Hepatic stellate cell (primary cell): Measurements from ENCODE around the gene RNF126.
A peak's percentile ranks its signal among the peaks of the same experiment; 100 is the strongest.

Source experiments
- DNase-seq: peaks from one replicate; pipeline ENCODE4 v3.0.0; 2011; ENCODE audit warnings: low spot score

RNF126 gene

DNA sequence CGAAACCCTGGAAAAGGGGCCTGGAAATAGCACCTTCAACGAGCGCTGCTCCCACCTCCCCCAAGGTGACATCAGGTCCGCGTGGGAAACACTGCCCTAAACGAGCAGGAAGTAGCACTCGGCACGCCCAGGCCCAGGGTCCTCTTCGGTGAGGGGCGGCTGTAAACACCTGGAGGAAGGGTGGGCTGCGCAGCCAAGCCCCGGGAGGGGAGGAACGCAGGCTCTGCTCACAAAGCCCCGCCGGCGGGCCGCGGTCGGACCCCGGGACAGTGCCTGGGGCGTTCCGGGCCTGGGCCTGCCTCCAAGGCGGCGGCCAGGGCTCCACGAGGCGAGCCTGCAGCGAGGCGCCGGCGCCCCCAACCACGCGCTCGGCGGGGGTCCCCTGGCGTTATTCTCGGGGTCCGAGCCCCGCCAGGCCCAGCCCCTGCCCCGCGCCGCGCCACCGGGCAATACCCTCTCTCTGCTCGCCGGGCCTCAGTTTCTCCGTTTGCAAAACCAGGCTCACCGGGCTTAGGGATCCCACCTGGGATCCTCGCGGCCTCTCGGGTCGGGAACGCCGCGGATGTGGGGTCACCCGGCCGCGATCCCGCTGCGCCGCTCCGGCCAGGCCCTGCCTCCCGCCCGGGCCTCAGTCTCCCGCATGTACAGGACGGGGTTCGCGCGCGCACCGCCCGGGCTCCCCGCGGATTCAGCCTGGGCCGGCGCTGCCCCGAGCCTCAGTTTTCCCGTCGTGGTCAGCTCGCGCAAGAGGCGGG is 630 bp downstream of the RNF126 start:
- DNase-seq = peak; percentile 60

DNA sequence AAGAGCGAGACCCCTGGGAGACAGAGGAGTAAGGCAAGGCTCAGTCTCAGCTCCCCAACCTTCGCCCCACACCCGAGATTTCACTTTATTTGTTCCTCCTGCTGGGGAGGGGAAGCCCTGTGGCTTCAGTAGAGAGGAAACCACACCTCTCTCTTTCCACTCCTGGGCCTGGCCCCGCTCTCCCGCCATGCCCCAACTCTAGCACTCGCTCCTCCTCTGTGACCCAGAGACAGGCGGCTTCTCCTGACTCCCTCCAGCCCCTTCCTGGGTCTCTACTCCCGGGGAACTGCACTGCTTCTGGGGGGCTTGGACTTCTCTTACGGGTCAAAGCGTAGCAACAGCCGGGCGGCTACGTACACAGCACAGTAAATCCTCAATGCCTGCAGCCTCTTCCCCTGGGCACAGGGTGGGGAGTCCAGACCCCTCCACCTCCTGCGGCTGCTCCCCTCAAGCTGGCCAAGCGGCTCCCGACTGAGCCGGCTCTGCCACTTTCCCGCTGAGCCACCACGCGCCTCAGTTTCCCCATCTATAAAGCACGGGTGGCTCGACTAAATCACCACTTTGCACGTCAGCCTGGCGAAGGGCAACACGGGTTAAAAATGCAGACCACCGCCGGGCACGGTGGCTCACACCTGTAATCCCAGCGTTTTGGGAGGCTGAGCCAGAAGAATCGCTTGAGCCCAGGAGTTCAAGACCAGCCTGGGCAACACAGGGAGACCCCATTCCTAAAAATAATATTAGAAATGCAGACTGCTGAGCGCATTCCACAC is 1.4 kb downstream of the RNF126 start:
- peak; percentile 71 for DNase-seq

DNA sequence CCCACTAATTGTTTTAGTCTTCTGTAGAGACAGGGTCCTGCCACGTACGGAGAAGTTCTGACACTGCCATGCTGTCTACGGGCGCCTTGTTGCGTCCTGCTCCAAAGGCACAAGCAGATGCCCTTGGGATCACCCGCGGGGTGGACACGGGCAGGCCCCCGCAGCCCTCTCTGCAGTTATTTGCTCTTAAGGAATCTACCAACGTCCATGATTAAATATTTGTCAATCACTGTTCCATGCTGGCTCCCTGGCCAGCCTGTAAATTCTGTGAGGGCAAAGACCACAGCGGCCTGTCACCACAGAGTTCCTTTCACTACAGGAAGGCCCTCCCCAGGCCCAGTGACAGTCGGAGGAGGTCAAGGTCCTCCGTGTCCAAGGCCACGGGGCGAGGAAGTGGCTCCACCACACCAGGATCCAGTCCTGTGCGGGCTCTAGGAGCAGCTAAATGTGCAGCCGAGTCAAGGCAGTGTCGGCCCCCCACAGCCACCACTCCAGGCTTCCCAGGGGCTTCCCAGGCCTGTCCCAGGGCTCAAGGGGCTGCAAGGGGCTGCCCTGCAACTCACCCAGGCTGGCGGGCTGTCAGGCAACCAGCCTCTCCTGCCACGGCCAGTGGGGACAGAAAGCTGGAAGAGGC is 2.1 kb downstream of the RNF126 start:
- DNase-seq = no peak

DNA sequence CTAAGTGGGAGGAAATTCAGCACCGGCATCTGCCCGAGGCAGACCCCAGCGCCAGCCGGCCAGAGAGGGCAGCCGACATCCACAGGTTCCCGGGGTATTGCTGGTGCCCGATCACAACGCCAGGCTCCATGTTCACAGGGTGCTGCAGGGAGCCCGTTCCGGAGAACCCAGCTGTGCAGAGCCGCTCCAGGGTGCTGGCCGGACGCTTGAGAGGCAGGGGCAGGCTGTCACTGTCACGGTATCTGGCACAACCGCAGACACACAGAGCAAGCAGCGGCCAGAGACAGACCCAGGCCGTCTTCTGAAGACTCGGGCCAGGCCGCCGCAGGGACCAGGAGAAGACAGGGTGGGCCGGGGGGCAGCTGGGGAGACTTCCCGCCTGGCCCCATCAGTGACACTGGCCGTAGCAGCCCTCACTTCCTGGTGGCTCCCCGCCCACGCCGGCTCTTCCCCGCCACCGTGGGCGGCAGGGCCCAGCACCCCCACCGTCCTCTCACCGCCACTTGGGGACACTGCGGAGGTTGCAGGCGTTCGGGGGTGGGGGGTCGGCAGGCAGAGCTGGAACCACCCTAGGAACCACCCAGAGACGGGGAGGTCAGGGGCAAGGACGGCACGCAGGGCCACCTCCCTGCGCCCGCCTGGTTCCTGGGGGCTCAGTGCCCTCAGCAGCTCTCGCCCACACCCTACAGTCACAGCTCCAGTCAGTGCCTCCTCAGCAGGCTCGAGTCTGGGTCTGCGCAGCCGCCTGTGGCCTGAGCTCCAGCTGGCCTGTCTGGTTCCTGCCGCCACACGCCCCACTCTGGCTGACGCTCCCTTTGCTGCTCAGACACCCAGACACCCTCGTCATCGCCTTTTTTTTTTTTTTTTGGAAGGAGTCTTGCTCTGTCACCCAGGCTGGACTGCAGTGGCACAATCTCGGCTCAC is 3.8 kb downstream of the RNF126 start:
- DNase-seq = peak; percentile 92

DNA sequence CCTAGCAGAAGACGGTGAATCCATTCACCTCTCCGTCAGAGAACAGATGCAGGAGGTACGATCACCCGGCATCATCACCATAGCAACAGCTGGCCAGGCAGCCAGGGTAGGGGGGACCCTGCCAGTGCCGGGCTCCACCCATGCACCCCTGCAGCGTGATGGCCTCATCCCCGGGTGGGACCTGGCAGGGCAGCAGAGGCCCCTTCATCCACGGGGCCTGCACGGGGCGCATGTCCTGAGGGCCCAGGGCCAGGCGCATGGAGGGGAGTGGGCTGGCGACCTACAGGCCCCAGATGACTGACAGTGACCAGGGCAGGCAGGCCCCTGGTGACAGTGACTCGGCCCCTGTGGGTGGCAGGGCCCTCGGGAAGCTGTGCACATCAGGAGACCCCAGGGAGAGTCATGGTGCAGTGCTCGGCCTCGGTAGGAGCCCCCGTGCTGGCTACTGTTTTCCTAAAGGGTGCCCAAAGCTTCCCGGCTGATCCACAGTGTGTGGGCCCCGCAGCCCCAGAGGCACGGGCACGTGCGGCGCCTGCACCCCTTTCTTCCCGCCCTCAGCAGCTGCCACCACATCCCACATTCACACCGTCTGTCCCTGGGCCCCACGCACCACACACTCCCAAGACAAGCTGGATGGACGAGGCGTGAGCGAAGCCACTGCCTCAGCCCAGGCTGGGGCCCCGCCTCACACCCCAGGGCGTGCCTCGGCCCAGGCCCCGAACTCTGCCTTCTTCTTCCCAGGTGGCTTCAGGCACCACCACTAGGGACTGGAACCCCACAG is 4.8 kb downstream of the RNF126 start:
- no peak for DNase-seq

DNA sequence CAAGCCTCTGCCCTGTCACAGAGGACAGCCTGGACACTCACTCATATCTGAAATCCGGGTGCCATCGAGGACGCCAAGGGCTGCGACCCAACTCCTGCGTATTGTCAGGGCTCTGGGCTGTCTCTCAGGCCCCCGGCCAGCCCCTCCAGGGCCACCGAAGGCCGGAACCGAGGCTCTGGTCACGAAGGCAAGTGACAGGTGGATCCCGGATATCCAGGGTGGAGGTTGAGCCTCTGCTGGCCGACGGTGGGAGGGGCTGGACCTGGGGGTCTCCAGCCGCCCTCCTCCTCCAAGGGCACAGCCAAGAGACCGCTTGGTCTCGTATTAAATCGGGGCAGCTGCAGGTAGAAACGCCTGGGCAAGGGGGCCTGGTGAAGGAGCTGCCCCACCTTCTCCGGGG is 5.4 kb downstream of the RNF126 start:
- no peak for DNase-seq

DNA sequence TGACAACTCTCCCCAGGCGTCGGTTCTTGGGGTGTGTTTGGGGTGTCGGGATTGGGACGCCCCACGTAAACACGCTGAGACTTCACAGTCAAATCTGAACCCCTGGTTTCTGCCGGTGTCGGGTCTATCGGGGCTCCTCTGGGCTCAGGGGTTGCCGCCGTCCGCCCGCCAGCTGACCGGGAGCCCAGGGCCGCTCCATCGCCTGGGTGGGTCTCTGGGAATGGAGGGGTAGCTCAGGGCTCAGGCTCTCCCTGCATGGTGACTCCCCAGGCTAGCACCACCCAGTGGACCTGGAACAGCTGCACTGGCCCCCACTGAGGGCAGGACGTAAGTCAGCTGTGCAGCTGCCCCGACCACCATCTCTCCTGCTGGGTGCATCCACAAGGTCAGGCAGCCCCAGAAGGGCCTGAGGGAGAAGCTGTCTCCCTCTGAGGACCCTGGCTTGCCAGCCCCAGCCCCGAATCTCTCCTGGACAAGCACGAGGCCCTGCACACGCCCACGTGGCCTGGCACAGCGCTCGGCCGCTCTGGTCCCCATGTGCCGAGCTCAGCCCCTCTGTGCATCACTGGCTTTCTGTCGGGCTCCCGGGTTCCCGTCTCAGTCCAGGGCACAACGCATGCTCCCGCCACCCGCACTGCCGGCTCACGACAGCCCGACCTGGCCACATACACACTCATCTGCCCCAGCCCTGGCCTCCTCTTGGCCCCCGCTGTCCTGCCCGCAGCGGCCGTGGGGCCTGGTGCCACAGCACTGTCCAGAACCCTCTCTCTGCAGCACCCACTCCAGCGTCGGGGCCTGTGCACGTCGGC is 6.1 kb downstream of the RNF126 start:
- no peak for DNase-seq

DNA sequence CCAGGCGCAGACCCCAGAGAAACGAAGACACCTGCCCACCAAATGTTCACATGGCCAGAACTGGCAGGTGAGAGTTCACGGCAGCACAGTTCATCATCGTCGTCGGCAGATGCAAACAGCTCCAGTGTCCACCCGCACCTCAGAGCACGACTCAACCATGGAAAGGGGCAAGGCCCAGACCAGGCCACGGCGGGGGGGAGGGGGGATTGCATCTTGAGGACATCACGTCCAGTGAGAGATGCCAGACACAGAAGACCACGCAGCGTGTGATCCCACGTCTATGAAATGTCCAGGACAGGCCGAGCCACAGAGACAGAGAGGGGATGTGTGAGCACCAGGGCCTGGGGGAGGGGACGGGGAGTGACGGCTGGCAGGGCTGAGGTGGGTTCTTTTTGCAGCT is 7.3 kb downstream of the RNF126 start:
- no peak for DNase-seq

DNA sequence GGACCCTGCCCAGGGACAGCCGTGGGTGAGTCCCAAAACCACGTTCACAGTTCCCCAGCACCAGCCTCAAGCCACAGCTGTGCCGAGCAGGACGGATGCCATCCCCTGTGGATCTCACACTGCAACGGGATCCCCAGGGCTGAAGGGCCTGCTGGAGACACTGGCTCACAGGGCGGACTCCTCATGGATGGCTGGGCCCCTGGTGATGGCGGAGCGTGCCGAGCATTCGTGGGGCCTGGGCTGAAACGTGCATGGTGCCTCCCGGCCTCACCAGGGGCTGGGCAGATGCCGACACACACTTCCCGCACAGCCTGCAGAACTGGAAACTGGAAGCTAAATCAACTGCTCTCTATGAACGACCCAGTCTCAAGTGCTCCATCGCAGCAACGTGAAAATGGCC is 9.6 kb downstream of the RNF126 start:
- no peak for DNase-seq

DNA sequence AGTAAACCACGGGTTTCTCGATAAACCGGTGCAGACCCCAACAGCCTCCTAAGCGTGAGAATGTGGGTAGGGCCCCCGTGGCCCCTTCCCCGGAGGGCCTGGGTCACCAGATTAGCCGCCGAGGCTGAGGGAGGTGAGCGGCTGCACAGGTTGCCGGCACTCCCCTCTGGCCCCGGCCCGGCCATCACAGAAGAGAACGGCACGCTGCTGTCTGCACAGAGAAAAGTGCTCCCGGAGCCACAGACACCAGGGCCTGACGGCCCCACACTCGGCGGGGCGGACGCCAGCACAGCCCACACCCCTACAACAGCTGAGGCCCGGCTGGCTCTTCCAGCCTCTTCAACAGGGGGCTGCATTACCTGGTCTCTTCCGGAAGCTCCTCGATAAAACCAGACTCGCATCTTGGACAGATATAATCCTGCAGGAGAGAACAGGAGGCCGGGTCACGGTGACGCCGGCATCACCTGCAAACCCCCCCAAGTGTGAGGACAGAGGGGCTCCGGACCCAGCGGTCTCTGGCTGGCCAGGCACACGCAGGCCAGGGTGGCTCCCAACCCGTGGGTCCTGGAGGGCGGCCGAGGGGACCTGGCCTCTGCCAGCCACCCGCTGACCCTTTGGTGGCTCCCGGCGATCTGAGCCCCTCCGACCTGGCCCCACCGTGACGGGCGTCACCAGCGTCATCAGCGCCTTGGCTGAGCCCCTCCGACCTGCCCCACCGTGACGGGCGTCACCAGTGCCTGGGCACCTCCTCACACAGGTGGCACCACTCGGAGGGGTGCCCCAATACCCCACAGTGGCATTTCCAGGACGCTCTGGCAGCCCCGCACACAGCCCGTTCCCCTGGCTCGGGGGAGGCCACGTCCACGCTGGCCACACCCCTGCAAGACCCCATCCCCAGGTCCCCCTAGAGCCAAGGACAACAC is 10.3 kb downstream of the RNF126 start:
- no peak for DNase-seq

DNA sequence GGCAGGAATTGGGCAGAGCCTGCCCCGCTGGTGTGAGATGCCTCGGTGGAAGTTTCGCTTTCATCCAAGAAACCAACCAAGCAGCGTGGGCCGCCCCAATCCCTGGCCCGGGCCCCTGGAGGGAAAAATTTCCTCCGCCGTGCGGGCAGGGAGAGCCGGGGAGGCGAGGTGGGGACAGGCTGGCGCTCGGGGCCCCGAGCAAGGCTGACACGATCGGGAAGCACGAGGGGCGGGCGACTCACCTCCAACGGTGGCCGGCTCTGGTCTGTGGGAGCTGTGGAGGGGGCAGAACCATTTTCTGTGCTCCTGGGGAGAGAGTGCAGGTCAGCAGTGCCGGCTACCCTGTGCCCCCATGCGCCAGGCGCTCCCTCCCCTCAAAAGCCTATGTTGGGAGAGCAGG is 11.0 kb downstream of the RNF126 start:
- no peak for DNase-seq

DNA sequence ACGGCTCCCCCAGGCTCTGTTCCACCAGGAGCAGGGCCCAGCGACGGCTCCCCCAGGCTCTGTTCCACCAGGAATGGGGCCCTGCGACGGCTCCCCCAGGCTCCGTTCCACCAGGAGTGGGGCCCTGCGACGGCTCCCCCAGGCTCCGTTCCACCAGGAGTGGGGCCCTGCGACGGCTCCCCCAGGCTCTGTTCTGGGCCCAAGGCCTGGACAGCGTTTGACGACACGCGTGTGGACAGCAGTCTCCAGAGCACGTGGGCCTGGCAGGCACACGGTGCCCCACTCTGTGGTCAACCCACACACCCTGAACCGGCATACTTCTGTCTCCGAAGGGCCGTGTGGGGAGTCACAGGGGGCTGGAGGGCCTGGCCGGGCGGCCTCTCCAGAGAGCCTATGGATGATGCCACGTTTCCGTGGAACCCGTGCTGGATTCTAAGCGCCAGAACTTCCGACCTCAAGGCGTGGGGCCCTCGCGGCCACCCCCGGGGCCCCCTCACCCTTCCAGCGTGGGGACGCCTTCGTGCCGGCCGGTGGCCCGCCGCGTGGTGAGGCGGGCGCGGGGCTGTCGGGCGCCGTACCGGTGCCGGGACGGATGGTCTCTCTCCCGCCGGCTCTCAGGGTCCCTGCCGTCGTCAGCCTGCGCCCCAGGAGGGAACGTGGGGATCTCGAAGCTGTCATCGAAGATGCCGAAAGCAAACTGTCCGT is 11.7 kb downstream of the RNF126 start:
- DNase-seq = no peak

DNA sequence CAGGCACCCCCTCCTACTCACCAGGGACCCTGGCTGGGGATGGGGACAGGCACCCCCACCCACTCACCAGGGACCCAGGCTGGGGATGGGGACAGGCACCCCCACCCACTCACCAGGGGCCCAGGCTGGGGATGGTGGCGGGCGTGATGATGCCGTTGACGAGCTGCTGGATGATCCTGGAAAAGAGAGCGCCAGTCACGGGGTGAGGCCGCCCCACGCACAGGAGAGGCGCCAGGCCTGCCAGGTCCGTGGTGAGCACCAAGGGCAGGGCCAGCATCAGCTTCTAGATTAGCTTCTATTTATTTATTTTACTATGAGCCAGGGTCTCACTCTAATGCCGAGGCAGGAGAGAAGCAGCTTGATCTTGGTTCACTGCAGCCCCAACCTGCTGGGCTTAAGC is 12.9 kb downstream of the RNF126 start:
- DNase-seq = no peak

DNA sequence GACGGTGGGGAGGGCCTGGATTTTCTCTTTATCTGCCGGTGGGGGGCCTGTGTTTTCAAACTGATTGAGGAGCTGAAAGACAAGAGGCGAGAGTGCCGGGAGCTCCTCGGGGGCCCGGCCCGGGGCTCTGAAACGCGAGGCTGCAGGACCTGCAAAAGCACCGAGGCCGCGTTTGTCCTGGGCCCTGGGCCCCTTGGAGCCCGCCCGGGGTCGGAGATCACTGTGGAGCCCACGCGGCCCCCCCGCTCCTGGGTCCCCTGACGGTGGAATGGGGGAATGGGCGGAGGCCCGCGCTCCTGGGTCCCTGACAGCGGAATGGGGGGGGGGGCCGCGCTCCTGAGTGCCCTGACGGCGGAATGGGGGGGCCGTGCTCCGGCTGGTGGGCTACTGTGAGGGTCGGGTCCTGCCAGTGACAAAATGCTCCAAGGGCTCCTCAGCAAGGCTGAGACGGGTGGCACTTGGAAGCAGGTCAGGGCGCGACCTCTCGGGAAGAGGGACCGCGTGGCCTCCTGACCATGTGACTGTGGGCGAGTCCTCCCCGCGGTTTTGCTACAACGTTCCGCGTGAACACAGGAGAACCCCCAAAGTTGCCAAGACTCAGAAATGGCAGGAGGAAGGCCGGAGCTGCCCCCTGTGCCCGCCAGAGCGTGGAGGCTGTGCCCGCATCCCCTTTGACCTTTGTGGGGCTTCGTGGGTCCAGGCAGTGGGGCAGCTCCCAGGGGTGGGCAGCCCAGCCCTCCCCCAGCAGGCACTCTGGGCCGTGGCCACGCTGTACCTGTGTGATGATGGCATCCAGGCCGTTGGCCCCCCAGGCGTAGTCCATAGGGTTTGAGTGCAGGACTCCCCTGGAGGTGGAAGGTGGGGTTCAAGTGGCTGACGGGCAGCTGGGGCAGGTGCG is 13.9 kb downstream of the RNF126 start:
- DNase-seq = no peak

DNA sequence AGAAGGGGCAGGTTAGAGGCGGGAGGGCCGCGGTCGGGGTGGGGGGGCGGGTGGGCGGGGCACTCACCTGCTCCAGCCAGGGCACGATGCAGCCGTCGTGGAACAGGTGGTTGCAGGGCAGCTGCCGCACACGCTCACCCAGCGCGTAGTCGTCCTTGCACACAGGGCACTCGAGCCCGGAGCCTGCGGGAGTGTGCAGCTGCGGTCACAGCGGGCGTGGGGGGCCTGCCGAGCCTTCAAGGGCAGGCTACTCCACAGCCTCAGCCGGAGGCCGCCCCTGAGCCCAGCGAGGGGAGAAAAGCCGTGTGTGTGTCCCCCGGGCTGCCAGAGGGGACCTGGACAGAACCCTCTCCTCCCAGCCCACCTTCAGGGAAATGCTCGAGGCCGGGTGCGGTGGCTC is 14.7 kb downstream of the RNF126 start:
- DNase-seq = no peak

DNA sequence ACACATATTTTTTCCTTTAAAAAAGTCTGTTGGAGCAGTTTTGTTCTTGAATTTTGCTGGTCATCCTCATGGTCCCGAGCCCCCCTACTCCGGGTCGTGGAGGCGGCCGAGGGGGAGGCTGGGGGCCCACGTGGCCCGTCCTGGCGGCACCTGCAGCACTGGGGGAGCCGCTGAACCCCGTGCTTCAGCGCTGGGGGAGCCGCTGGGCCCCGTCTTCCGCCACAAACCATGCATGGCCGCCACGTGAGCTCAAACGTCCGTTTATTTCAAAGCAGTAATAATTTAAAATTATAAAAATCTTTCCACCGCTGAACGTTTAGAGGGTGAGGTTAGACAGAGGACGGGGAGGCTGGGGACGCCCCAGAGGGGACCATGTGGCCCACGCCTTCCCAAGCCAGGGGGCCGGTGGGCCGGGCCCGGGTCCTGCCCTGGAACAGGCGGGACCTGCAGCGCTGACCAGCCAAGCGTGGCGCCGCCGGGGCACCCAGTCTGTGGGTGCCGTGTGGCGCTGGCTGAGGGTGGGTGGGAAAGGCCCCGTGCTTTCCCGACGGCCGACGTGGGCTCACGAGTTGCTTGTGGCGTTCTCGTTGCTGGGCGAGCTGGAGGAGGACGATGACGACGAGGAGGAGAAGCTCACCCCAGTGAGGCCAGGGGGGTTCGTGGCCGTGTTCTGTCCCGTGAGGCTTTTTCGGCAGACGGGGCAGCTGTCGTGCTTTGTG is 15.3 kb downstream of the RNF126 start:
- DNase-seq = no peak
